Hepatic stellate cell (primary cell): Measurements from ENCODE around the gene MAP4K2.

ENCODE experiments used
- DNase-seq: peaks from one replicate; pipeline ENCODE4 v3.0.0; 2011; ENCODE audit warnings: low spot score

MAP4K2 gene

DNA sequence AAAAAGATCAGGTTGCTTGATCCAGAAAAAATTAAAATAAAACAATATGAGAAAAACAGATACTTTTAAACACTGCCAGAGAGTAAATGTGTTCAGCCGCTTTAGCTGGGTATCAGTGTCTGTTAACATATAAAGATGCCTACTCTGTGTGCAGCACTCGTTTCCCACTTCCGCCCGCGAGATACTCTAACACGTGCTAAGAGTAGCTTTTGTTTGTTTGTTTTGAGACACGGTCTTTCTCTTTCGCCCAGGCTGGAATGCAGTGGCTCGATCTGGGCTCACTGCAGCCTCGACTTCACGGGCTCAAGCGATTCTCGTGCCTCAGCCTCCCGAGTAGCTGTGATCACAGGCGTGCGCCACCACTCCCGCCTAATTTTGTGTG lies 7.9 kb upstream of the MAP4K2 start:
- DNase-seq = no peak

DNA sequence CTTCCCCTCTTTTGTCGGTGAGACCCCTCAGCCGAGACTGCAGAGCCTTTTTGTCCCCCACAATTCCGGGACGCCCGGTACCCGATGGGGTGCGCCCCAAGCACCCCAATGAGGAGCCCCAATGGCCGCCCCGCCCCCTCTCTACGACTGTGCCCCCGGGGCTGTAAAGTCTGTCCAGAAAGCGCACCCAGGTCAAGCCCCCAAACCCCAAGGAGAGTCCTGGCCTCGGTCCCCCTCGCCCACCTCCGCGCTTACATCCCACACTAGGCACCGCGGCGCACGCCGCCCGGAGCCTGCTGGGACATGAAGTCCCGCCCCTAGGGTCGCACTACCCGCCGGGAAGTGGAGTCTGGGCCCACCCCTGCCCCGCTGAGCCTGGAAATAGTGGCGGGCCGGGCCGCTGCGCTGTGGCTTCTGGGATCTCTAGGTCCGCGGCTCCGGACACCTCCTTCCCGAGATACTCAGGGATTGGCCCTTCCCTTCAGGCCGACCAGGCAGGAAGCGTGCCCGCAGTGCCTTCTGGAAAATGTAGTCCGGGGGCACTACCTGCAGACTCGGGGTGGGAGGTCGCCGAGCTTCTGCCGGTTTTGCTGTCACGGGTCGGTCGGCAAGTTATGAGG lies 7.4 kb upstream of the MAP4K2 start, which contains the start of gene MEN1:
MEN1 (minus strand) TSS at position 281 of the 620 bp plus-strand sequence. CDS start 442 bp downstream, outside the sequence.
- peak; percentile 99 for DNase-seq

DNA sequence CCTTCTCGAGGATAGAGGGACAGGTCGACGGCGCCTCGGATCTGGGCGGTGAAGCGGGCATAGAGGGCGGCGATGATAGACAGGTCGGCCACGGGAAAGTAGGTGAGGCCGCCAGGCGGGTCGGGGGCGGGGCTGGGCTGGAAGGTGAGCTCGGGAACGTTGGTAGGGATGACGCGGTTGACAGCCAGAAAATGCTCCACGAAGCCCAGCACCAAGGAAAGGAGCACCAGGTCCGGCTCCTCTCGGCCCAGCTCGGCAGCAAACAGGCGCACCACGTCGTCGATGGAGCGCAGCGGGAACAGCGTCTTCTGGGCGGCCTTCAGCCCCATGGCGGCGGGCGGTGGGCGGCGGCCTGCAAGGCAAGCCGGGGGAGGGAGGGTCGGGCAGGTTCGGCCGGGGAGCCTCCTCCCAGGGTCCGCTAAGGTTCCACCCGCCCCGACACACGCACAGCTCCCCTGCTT lies 6.8 kb upstream of the MAP4K2 start:
- DNase-seq = peak; percentile 40

DNA sequence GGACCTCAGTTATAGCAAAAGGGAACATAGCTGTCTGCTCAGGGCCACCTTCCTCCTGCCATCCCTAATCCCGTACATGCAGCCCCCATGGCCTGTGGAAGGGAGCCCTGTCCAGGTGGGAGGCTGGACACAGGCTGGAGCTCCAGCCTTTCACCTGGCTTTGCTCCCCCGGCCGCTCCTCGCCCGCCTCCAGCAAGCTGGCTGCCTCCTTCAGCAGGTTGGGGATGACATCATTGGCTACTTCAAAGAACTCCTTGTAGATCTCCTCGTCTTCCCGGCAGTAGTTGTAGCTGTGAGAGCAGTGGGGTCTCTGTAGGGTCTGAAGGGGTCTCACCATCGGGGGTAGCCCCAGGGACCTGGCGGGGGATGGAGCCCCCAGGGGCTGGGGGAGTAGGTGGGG lies 2.5 kb upstream of the MAP4K2 start:
- DNase-seq = no peak

DNA sequence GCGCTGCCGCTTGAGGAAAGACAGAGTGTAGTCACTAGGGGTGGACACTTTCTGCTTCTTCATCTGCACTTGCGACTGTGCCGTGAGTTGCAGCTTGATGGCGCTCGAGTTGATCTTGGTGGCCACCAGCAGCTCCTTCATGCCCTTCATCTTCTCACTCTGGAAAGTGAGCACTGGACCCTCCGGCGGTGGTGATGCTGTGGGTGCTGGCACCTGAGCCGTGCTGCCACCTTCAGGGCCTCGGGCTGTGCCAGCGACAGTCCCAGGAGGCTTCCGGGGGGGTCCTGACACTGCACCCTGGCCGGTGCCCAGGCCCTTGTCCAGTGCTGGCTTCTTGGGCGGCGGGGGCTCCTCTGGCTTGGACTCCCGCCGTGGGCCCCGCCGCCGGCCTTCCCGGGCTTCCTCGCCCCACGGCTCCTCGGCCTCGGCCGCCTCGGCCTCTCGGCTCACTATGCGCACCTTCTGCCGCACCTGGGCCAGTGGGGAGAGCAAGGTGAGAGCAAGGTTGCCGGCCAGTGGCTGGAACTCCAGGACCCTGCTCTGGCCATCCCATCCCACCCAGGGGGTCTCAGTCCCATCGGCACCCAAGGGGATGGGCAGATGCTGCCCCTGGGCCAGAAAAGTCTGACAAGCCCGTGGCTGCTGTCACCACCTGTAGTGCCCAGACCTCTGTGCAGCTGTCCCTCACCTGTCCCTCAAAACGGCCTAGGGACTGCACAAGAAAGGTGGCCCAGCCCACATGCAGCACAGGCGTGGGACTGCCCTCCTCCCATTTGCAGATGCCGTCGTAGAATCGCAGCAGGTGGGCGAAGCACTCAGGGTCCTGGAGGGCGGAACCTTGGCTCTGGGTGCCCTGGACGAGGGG lies 1.6 kb upstream of the MAP4K2 start:
- DNase-seq = no peak

DNA sequence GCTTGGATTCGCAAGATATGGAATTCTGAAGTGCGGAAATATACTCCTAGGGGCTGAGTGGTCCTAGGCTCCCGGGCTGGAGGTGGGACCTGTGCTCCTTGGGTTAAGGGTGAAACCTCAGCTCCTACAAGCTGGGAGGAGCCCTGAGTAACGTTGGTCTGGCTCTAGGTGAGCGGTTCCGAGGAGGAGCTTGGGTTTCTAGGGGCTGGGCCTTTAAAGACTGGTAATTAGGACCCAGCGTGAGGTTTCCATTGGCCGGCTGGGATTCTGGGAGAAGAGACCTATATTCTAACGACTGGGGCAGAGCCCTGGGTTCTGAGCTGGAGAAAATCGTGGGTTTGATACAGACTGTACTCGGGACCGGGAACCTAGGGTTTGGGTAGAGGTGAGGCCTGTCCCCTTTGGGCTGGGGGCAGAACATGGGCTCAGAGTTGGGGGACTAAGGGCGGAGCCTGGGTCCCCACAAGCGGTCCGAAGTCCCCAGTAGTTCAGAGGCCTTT lies 882 bp upstream of the MAP4K2 start:
- no peak for DNase-seq

DNA sequence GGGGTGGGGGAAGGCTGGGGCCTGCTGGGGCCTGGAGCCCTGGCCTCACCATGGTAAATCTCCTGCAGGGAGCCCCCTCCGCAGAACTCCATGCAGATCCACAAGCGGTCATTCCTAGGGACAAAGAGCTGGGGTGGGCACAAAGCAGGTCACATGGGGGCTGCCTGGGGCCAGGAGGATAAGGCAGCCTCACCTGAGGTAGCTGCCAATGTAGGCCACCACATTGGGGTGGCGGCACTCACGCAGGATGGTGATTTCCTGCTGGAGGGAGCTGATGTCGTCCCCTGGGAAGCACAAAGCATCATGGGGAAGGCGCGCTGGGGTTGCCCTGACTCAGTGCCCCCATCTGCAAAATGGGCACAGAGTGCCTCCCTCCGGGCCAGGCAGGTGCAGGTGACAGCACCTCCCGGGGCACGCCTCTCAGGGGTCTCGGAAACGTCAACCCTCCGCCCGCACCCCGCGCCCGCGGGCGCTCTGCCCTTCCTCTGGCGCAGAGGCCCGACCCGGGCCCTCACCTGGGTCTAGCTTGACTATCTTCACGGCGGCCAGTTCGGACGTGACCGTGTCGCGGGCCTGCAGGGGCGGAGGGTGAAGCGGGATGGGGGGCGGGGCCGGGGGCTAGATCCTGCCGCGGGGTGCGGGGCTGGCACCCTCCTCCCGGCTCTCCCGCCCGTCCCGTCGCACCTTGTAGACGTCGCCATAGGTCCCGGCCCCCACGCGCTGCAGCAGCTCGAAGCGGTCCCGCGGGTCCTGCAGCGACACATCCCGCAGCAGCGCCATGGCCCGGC lies 450 bp downstream of the MAP4K2 start:
- no peak for DNase-seq

DNA sequence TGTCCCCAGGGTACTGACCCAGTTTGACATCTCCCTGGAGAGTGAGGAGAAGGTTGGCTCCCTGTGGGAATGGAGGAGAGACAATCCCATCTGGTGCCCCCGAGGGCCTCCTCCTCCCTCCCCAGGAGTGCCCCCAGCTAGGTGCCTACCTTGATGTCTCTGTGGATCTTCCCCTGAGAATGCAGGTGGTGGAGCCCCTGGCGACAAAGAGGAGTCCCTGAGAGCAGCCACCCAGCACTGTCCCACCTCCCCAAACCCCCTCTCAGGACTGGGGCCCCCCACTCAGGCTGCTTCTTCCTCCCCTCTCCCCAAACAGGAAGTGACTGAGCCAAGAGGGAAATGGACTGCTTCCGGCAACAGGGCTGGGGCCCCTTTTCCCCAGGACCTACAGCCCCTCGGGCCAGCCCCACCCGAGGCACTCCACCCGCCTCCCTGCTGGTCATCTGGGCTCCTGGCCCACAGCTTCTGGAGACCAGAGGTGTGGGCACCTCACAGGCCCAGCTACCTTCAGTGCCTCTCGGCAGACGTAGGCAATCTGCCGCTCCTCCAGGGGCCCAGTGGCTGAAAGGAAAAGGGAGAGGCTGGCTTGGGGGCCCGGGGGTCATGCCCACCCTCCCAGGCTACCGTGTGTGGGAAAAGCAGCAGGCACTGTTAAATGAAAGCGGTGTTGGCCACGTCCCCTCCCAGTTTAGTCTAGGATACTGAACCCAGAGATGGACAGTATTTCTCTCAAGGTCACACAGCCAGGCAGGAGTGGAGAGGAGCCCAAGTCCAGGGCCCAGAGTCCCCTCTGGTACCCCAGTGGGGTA lies 1.2 kb downstream of the MAP4K2 start:
- DNase-seq = no peak

DNA sequence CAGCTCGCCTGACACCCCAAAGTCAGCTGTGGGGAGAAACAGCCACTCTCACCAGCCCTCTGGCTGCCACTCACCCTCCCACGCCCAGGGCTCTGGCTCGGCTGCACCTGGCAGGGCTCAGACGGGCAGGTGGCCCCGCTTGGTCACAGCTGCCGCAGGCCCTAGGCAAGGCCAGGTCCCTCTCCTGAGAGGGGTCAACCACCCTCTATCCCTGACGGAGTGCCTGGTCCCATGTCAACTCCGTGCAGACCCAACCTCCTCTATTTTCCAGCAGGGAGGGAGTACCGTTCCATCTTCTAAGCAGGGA lies 1.9 kb downstream of the MAP4K2 start:
- no peak for DNase-seq

DNA sequence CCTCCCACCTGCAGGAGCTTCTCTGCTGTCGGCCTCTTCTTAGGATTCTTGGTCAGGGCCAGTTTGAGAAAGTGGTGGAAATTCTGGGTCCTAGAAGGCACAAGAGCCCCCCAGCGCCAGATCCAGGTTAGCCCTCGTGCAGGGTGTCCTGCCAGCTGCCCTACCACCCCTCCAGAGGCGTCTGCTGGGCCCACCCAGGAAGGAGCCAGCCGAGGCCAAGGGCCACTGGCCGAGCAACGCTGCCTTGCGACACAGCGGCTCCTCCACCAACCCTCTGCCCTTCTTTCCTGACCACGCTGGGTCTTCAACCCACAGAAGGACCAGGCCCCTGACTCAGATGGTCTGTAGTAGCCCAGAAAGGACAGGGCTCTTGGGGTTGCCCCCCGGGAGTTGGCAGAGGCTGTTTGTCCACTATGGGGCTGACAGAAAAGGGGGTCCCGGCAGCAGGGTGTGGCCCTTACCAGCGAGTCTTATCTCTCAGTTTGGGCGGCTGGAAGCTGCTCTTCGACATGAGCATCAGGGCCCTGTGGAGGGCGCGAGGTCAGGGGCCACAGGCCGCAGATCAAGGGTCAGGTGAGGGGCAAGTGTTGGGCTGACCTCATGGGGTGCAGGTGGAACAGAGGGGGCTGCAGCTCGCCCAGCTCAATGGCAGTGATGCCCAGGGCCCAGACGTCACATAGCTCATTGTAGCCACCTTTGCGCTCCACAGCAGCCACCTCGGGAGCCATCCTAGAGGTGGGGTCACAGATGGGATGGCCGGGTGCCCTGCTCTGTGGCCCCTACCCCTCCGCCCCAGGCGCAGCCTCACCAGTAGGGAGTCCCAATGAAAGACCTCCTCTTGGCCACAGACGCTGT lies 2.5 kb downstream of the MAP4K2 start:
- no peak for DNase-seq

DNA sequence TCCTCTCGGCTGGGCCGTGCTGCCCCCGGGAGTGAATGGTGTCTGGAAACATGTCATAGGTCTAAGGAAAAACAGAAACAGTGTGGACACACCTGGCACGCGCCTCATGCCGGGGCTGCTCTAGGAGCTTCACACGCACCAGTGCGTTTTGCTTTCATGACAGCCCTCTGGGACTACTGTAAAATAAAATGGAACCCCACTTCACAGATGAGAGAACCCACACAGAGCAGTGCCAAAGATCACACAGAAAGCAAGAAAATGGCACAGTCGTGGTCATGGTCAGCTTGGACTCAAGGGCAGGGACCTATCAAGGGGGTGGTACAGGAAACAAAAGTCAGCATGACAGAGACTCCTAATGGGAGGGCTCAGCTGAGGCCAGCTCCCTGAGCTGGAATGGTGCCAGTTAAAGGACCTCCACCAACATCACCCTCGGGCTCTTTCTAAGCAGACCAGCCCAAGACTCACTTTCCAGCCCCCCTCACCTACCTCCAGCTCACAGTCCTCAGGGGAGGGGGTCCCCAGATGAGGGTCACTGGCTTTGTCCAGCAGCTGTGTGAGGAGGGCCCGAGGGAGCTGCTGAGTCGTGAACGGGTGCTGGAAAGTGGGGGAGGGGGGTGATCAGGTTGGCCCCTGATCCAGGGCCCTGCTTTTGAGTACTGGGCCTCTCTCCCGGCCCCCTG lies 3.3 kb downstream of the MAP4K2 start:
- DNase-seq = no peak

DNA sequence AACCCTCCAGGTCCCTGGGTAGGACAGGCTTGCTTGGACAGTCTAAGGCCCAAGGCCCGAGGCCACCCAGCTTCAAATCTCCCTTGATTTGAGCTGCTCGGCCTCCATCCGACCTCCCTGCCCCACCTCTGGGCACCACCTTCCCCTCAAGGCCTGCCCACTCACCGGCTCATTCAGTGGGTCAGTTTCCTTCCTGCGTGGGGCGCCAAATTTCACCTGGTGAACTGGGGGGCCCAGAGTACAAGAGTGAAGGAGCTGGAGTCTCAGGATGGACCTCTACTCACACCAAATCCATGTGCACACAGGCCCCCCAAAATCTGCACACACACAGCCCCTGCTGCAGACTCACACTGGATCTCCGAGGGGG lies 3.8 kb downstream of the MAP4K2 start:
- no peak for DNase-seq

DNA sequence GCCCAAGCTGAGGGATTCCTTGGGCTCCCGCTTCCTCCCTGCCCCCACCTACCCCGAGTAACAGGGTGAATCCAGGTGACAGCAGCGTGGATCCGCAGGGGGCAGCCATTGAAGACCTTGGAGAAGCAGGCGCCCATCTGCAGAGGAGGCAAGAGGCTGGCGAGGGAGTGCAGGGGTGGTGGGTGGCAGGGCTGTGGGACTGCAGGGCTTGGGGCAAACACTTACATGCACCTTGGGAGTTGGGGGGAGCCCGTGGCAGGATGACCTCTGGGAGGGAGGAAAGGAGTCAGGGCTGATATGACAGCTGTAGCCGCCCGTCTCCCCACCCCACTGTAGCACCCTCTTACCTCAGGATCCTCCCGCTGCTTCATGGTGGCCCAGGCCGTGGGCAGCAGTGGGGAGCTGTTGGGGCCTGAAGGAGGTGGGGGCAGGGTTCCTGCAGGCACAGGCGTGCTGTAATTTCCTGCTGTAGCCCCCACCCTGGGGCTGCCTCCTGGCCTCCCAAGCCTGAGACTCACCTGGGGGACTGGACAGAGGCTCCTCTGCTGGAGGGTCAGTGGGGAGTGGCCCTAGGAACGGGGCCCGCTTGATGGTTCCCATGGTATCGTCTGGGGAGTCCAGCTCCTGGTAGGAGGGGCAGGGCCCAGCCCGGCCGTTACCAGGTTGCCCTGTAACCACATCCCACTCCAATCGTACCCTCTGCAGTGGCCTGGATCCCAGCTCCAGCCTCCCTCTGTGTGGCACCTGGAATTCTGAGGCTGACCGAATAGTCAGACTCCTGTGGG lies 6.1 kb downstream of the MAP4K2 start:
- no peak for DNase-seq

DNA sequence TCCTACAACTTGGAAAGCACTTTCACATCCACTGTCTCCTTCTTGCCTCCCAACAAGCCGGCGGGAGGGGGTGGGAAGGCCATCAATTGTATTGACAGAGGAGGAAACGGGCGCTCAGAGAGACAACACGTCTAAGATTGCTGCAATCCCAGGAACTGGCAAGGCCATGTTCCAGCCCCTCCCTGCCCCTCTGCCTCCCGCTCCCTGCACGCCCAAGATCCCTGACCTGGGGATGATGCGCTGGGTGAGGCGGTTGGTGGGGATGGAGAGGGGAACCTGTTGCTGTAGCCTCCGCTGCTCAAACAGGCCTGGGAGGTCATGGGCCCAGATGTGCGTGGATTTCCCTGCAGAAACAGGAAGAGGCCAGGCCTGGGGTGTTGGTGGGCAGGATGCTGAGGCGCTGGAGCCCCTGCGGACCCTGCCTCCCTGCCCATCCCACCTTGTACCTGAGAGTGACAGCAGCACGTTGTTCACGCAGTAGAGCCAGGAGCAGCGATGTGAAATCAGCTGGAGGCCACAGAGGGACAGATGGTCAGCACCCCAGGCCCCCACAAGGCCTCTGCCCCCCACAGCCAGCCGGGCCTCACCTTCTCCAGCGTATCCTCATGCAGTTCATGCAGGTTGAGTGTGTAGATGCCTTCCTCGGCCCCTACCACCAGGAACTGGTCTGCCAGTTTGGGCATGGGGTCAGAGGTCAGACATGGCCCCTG lies 6.8 kb downstream of the MAP4K2 start:
- DNase-seq = no peak

DNA sequence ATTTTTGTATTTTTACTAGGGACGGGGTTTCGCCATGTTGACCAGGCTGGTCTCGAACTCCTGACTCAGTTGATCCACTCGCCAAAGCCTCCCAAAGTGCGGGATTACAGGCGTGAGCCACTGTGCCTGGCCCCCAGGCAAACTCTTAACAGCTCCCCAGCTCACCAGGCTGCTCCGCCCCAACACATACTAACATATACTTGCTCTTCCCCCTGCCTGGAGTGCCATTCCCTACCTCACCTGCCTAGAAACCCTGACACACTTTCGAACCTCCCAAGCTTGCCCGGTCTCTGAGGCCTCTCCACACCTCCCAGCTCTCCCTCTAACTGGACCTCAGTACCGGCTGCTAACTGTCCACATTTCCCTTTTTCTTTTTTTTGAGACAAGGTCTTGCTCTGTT lies 8.5 kb downstream of the MAP4K2 start:
- no peak for DNase-seq

DNA sequence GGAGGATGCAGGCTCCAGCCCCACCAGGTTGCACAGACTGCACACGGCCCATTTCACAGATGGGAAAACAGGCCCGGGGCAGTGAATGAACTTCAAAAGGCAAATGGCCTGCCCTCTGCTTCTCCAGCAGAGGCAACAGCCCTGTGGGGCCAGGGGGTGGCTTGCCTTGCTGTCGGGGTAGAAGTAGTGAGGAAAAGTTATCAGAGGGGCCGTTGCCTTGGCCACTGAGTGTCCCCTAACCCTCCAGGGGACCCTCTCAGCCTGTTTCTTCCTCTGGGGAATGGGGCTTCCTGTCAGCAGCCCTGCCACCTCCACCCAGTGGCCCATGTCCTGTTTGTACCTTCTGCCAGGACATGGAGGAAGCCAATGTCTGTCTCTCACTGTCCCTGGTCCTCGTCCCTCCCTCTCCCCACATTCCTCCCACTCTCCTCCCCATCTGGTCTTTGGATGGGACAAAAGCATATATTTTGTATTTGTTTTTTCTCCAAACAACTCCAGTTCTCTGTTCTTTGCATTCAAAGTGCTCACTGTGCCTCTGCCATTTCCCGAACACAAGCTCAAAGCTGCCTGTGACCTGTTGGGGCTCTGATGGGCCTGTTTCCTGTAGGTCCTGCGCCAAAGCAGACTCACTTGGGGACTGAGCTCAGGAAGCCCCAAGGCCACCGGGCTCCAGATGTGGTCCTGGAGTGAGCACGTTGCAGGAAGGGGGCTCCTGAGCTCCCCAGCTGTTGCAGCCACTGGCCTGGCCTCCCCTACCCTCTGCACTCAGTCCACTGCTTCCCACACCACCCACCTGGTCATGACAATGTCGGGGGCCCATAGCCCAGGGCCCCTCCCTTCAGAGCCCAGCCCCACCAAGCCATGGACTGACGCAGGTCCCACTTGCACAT lies 9.5 kb downstream of the MAP4K2 start:
- no peak for DNase-seq

DNA sequence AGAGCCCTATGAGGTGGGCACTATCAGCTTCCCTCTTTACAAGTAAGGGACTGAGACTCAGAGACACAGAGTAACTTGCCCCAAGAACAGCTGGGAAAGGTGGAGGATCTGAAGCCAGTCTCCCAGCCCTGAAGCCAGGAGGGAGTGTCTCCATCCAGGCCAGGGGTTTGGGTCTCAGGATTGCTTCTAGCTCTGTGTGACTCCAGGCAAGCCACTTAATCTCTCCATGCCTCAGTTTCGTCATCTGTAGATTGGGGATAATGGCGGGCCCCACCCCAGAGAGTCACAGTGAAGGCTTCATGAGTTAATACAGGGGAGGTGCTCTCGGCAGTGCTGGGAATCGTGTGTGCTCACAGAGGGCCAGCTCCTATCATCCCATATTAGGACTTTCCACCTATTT lies 10.5 kb downstream of the MAP4K2 start:
- no peak for DNase-seq

DNA sequence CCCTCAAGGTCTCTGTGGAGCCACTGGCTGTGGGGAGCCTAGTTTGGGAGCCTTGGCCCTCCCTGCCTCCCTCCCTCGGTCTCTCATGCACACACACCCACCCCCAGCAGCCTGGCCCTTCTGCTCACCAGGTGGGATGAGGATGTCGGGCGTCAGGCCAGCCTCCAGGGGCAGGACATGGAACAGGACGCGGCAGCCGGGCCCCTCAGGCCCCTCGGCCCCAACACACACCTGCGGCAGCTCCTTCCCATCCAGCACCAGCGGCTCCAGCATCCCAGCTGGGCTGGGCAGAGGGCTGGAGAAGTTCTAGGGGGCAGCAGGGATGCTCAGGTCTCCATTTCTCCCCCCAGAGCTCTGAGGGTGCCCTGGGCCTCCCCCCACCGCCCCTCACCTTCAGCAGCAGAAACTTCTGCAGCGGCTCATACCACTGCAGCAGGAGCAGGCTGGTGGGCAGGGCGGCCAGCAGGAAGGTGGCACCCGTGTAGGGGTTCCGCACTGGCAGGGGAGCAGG lies 11.2 kb downstream of the MAP4K2 start:
- DNase-seq = no peak
